Loucy (cell line): ENCODE data around the gene PALD1.

Experiments
- H2AFZ ChIP-seq: fragments of 200-600 bp; sonication (generic); 2 replicates; pipeline ENCODE4 v1.6.0; 2016; ENCODE audit warnings: antibody characterized with exemption, mild to moderate bottlenecking, low read length, moderate library complexity
- H3F3A ChIP-seq: fragments of 200-600 bp; 2 replicates; pipeline ENCODE4 v1.6.0; 2016; ENCODE audit warnings: antibody characterized with exemption, low read depth, mild to moderate bottlenecking
- H3K27me3 ChIP-seq: fragments of 200-600 bp; sonication (generic); 2 replicates; pipeline ENCODE4 v1.6.1; 2014; ENCODE audit warnings: low read length, mild to moderate bottlenecking; ENCODE audit not compliant: insufficient read depth, poor library complexity, severe bottlenecking
- H3K36me3 ChIP-seq: fragments of 200-600 bp; sonication (generic); 2 replicates; pipeline ENCODE4 v1.6.1; 2016; ENCODE audit warnings: low read length; ENCODE audit not compliant: insufficient read depth
- H3K4me1 ChIP-seq: fragments of 200-600 bp; sonication (generic); 2 replicates; pipeline ENCODE4 v1.5.1; 2014; ENCODE audit warnings: low read length, mild to moderate bottlenecking; ENCODE audit not compliant: insufficient read depth, poor library complexity, severe bottlenecking
- H3K4me2 ChIP-seq: fragments of 200-600 bp; sonication (generic); 2 replicates; pipeline ENCODE4 v1.6.0; 2014; ENCODE audit warnings: antibody characterized with exemption, low read length, low read depth, mild to moderate bottlenecking; ENCODE audit not compliant: poor library complexity, severe bottlenecking
- H3K4me3 ChIP-seq: fragments of 200-600 bp; sonication (generic); 2 replicates; pipeline ENCODE4 v1.5.1; 2014; ENCODE audit warnings: low read length, mild to moderate bottlenecking, mixed read lengths; ENCODE audit not compliant: poor library complexity, severe bottlenecking
- H3K79me2 ChIP-seq: fragments of 200-600 bp; sonication (generic); 2 replicates; pipeline ENCODE4 v1.6.1; 2014; ENCODE audit warnings: low read length; ENCODE audit not compliant: insufficient read depth
- H3K9ac ChIP-seq: fragments of 200-600 bp; sonication (generic); 2 replicates; pipeline ENCODE4 v1.6.0; 2014; ENCODE audit warnings: mild to moderate bottlenecking, low read depth, low read length, moderate library complexity; ENCODE audit not compliant: poor library complexity, severe bottlenecking
- H3K9me2 ChIP-seq: fragments of 200-600 bp; sonication (generic); replicated peaks from 2 replicates; pipeline ENCODE4 v1.6.1; 2016; ENCODE audit warnings: low read depth, low read length, mixed read lengths
- H3K9me3 ChIP-seq: fragments of 200-600 bp; sonication (generic); 2 replicates; pipeline ENCODE4 v1.6.1; 2014; ENCODE audit warnings: mild to moderate bottlenecking, antibody characterized with exemption, low read length, low read depth; ENCODE audit not compliant: insufficient read depth
- H4K20me1 ChIP-seq: fragments of 200-600 bp; sonication (generic); 2 replicates; pipeline ENCODE4 v1.6.0; 2014; ENCODE audit warnings: antibody characterized with exemption, low read length, mild to moderate bottlenecking; ENCODE audit not compliant: insufficient read depth, poor library complexity, severe bottlenecking
- CTCF ChIP-seq: fragments of 200-600 bp; sonication (generic); conservative IDR thresholded peaks from 2 replicates; pipeline ENCODE4 v1.5.1; 2014; ENCODE audit warnings: mild to moderate bottlenecking, antibody characterized with exemption, low read length
- EZH2phosphoT487 ChIP-seq: fragments of 200-600 bp; IDR thresholded peaks from 2 replicates; pipeline ENCODE4 v1.6.1; 2018; ENCODE audit warnings: antibody characterized with exemption, mild to moderate bottlenecking, moderate library complexity, borderline replicate concordance

Gene PALD1

GRCh38 chr10:70504521-70505358, 26.2 kb downstream of the PALD1 start:
- Histone ChIP-seq H3K79me2 (peaks cover 10% of the 10 kb centered on the region; the same call in 1 of the 2 replicates), H3K4me3 (no peak overlapping the region), H3K9ac (no peak overlapping the region), H3K4me2 (no peak overlapping the region), H3K4me1 (peaks cover 31% of the 10 kb centered on the region), H3K36me3 (no peaks in the 10 kb centered on the region; the same call in 1 of the 2 replicates), H3K9me2 (no peaks in the 10 kb centered on the region), H3K27me3 (no peaks in the 10 kb centered on the region), H4K20me1 (no peaks in the 10 kb centered on the region), H3K9me3 (no peaks in the 10 kb centered on the region), H3F3A (no peaks in the 10 kb centered on the region), H2AFZ (no peak overlapping the region)
- no peak for TF ChIP-seq CTCF
- no peak for TF ChIP-seq EZH2phosphoT487

- peaks cover under 1% of the 10 kb centered on the region; the same call in 1 of the 2 replicates for H3K79me2 ChIP-seq
- no peak overlapping the region for H3K4me3 ChIP-seq
- H3K9me2 ChIP-seq = no peaks in the 10 kb centered on the region
- H3K4me1 ChIP-seq = peaks cover 22% of the 10 kb centered on the region
- no peaks in the 10 kb centered on the region for H4K20me1 ChIP-seq
- no peak overlapping the region for H3K4me2 ChIP-seq
- no peak overlapping the region for H3K9ac ChIP-seq
- H3K27me3 ChIP-seq = no peaks in the 10 kb centered on the region
- H3K36me3 ChIP-seq = no peaks in the 10 kb centered on the region; the same call in 1 of the 2 replicates
- H2AFZ ChIP-seq = no peak overlapping the region
- H3F3A ChIP-seq = no peaks in the 10 kb centered on the region
- TF ChIP-seq EZH2phosphoT487 (no peak), CTCF (no peak)
- H3K9me3 ChIP-seq = no peaks in the 10 kb centered on the region
Observed at GRCh38 chr10:70505908-70506307, 27.3 kb downstream of the PALD1 start.

- H3K4me1 ChIP-seq = peaks cover 17% of the 10 kb centered on the region
- no peaks in the 10 kb centered on the region; the same call in 1 of the 2 replicates for H3K36me3 ChIP-seq
- no peaks in the 10 kb centered on the region for H3K27me3 ChIP-seq
- H3K79me2 ChIP-seq = no peaks in the 10 kb centered on the region
- H3K9me3 ChIP-seq = no peaks in the 10 kb centered on the region
- H3K9ac ChIP-seq = no peak overlapping the region
- no peaks in the 10 kb centered on the region for H3K9me2 ChIP-seq
- no peak overlapping the region for H3K4me2 ChIP-seq
- H3F3A ChIP-seq = no peaks in the 10 kb centered on the region
- H3K4me3 ChIP-seq = no peak overlapping the region
- H4K20me1 ChIP-seq = no peaks in the 10 kb centered on the region
- TF ChIP-seq CTCF (no peak), EZH2phosphoT487 (no peak)
- no peak overlapping the region for H2AFZ ChIP-seq
Observed at GRCh38 chr10:70507966-70508365, 29.4 kb downstream of the PALD1 start.
